ENCODE measurements around the gene OSBPL1A.

The OSBPL1A gene

DNA sequence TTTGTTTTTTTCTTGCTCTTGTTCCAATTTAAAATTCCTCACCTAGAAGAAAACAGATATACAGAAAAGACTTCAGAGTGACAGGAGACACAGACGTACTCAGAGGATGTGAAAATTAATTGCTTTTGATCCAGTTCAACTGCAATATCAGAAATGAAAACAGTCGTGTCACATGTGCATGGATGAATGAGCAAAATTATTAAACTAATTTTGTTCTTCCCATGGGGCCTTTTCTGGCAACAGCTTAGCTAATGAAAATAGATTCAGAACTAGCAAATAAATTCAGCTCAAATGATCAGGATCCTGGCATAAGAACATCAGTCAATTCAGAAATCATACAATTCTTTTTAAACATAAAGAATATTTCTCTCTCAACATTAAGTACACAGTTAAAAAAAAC lies 158.3 kb downstream of the OSBPL1A start:
- H3K4me3 ChIP-seq (ENCODE audit: low read depth, low read length): no peak overlapping the region
- DNase-seq: no peak
- H3K27ac ChIP-seq: no peak overlapping the region
- TF ChIP-seq, protein P1, sequence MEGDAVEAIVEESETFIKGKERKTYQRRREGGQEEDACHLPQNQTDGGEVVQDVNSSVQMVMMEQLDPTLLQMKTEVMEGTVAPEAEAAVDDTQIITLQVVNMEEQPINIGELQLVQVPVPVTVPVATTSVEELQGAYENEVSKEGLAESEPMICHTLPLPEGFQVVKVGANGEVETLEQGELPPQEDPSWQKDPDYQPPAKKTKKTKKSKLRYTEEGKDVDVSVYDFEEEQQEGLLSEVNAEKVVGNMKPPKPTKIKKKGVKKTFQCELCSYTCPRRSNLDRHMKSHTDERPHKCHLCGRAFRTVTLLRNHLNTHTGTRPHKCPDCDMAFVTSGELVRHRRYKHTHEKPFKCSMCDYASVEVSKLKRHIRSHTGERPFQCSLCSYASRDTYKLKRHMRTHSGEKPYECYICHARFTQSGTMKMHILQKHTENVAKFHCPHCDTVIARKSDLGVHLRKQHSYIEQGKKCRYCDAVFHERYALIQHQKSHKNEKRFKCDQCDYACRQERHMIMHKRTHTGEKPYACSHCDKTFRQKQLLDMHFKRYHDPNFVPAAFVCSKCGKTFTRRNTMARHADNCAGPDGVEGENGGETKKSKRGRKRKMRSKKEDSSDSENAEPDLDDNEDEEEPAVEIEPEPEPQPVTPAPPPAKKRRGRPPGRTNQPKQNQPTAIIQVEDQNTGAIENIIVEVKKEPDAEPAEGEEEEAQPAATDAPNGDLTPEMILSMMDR (IDR thresholded peaks at IDR 0.05; ENCODE audit: low read depth, low read length, missing control alignments): no peak
- H3K36me3 ChIP-seq (replicated peaks): no peaks in the 10 kb centered on the region
- in situ Hi-C loops (cut with HindIII; ENCODE audit: low pct_ligation_motif_present, low sequenced_read_pairs): no loop called here
- H3K27me3 ChIP-seq (replicated peaks): no peaks in the 10 kb centered on the region

- H3K27me3 ChIP-seq (replicated peaks): no peaks in the 10 kb centered on the region
- no peak overlapping the region for H3K4me3 ChIP-seq (ENCODE audit: low read depth, low read length)
- H3K36me3 ChIP-seq (replicated peaks): no peaks in the 10 kb centered on the region
- TF ChIP-seq, protein P1 (IDR thresholded peaks at IDR 0.05; ENCODE audit: low read depth, low read length, missing control alignments): no peak
- H3K27ac ChIP-seq: no peak overlapping the region
- in situ Hi-C loops (cut with HindIII; ENCODE audit: low pct_ligation_motif_present, low sequenced_read_pairs): no loop called here
- DNase-seq: no peak
Measured at GRCh38 chr18:24238387-24238786, 159.2 kb downstream of the OSBPL1A start.

DNA sequence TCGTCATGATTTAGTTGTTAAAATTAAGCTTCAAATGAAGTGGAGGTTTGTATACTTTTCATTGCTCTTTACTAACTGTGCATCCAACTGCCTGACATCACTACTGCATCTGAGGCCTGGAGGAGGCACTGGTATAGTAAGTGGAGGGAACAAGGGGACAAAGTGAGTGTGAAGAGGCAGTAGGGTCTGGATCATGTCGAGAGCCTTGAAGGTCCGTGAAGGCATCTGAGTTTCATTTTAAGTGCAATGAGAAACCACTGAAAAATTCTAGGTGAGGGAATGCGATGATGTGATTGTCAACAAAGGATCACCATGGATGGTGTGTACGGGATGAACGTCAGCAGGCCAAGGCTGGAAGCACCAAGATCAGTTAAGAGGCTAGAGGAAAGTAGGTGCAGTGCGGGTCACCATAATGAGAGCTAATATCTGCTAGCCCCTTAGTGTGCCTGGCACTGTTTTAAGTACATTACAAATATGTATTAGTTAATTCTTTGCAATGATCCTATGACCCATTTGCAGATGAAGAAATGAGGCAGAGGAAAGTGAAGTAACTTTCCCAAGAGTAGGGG lies 162.7 kb downstream of the OSBPL1A start:
- TF ChIP-seq, protein P1 (IDR thresholded peaks at IDR 0.05; ENCODE audit: low read depth, low read length, missing control alignments): no peak
- H3K4me3 ChIP-seq (ENCODE audit: low read depth, low read length): no peak overlapping the region
- no peak overlapping the region for H3K27ac ChIP-seq
- in situ Hi-C loops (cut with HindIII; ENCODE audit: low pct_ligation_motif_present, low sequenced_read_pairs): no loop called here
- H3K36me3 ChIP-seq (replicated peaks): no peaks in the 10 kb centered on the region
- no peak for DNase-seq
- H3K27me3 ChIP-seq (replicated peaks): no peaks in the 10 kb centered on the region

DNA sequence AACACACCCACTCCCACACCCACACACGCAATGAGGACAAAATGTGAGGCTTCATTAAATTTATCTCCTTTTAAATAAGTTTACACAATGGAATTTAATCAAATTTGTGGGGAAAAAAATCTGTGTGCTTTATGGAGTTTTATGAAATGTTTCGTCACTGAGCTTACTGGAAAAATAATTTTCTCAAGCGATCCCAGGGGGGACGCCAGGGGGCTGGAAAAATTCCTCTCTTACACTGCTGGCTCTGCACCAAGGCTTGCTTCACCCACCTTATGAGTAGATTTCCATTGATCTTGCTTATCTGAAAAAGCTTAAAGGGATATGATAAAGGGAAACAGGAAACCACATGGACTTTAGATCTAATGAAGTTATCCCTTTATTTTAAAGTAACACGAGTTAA lies 163.3 kb downstream of the OSBPL1A start:
- TF ChIP-seq, protein P1 (IDR thresholded peaks at IDR 0.05; ENCODE audit: low read depth, low read length, missing control alignments): no peak
- Histone ChIP-seq H3K27me3 (replicated peaks) (no peaks in the 10 kb centered on the region), H3K36me3 (replicated peaks) (no peaks in the 10 kb centered on the region), H3K4me3 (ENCODE audit: low read depth, low read length) (no peak overlapping the region), H3K27ac (no peak overlapping the region)
- in situ Hi-C loops (cut with HindIII; ENCODE audit: low pct_ligation_motif_present, low sequenced_read_pairs): no loop called here
- no peak for DNase-seq

DNA sequence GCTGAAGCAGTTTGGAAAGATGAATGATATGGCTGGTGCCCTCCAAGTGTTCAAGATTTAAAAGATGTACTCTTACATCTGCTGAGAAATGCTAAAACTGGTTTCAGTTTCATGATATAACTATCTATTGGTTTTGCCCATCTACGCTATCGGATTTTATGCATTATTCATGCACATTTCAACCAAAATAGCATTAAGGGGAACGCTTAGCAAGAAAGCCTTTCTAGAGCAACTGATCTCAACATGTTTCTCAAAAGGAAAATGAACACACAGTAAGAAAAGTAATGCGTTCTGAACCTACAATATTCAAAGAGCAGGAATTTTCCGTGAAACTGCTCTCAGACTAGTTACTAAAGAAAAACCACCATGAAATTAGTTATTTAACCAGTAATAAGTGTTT lies 164.8 kb downstream of the OSBPL1A start:
- in situ Hi-C loops (cut with HindIII; ENCODE audit: low pct_ligation_motif_present, low sequenced_read_pairs): no loop called here
- Histone ChIP-seq H3K27ac (no peak overlapping the region), H3K27me3 (replicated peaks) (no peaks in the 10 kb centered on the region), H3K4me3 (ENCODE audit: low read depth, low read length) (no peak overlapping the region), H3K36me3 (replicated peaks) (no peaks in the 10 kb centered on the region)
- DNase-seq: no peak
- TF ChIP-seq, protein P1 (IDR thresholded peaks at IDR 0.05; ENCODE audit: low read depth, low read length, missing control alignments): no peak
